Mucosa of rectum (tissue), 2 donors: Measurements from ENCODE around the gene CHN2.

Source experiments
- H3K27ac ChIP-seq, 2 donors: one replicate each; pipeline ENCODE4 v1.7.0; 2013; ENCODE audit warnings: inconsistent platforms in 2 of 2, low read depth in 2 of 2, low read length in 2 of 2
- H3K27me3 ChIP-seq, 2 donors: one replicate each; pipeline ENCODE4 v1.7.0; 2013; ENCODE audit warnings: low read length in 2 of 2; ENCODE audit not compliant: control insufficient read depth in 2 of 2, insufficient read depth in 2 of 2
- H3K36me3 ChIP-seq, 2 donors: one replicate each; pipeline ENCODE4 v1.7.0; 2013; ENCODE audit warnings: low read length in 2 of 2; ENCODE audit not compliant: control insufficient read depth in 2 of 2, insufficient read depth in 2 of 2
- H3K4me1 ChIP-seq, 2 donors: one replicate each; pipeline ENCODE4 v1.7.0; 2013; ENCODE audit warnings: low read length in 2 of 2, mild to moderate bottlenecking in 1 of 2; ENCODE audit not compliant: control insufficient read depth in 2 of 2, insufficient read depth in 2 of 2
- H3K4me3 ChIP-seq, 2 donors: one replicate each; pipeline ENCODE4 v1.7.0; 2013; ENCODE audit warnings: low read length in 2 of 2
- H3K9ac ChIP-seq, 2 donors: one replicate each; pipeline ENCODE4 v1.7.0; 2013; ENCODE audit warnings: low read length in 2 of 2, low read depth in 1 of 2, mild to moderate bottlenecking in 1 of 2
- H3K9me3 ChIP-seq, 2 donors: one replicate each; pipeline ENCODE4 v1.7.0; 2013; ENCODE audit warnings: low read length in 2 of 2; ENCODE audit not compliant: control insufficient read depth in 2 of 2
- donor health status: healthy.
- donor health status: Normal muscosa, but diverticular disease.

CHN2 gene

DNA sequence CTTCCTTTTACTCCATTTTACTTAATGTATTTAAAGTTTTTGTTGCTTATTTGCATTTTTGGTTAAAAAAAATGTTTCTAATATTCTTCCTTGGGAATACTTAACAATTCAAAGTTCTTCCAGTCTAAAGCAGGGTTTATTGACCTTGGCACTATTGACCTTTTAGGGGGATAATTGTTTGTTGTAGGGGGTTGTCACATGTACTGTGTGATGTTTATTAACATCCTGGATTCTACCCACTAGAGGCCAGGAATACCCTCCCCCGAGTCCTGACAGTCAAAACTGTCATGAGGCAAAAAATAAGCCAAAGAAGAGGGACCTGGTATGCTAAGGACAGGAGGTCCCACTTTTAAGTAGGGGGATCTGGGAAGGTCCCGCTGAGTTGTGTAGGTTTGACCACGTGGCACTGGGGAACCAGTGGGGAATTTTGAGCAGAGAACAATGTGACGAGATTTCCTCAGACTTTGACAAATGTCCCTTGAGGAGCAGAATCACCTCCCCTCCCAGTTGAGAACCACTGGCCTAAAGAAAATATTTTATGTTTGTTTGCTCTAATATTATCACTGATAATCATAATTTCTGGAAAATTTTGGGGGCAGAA is 190.7 kb downstream of the CHN2 start:
- H3K9ac ChIP-seq: no peak overlapping the region

GRCh38 chr7:29386196-29386765 is 191.7 kb downstream of the CHN2 start:
- Histone ChIP-seq H3K36me3 (no peaks in the 10 kb centered on the region), H3K9ac (no peak overlapping the region), H3K9me3 (no peaks in the 10 kb centered on the region), H3K27me3 (no peaks in the 10 kb centered on the region), H3K4me1 (no peaks in the 10 kb centered on the region), H3K27ac (no peak overlapping the region), H3K4me3 (no peak overlapping the region)

More for the DNA sequence above, 190.7 kb downstream of the CHN2 start:
- Histone ChIP-seq H3K9me3 (no peaks in the 10 kb centered on the region), H3K27ac (no peak overlapping the region), H3K4me1 (no peaks in the 10 kb centered on the region), H3K36me3 (no peaks in the 10 kb centered on the region), H3K4me3 (no peak overlapping the region), H3K27me3 (no peaks in the 10 kb centered on the region)

GRCh38 chr7:29391262-29391661 is 196.7 kb downstream of the CHN2 start:
- H3K9ac ChIP-seq: no peak overlapping the region
- H3K27ac ChIP-seq: no peak overlapping the region
- no peaks in the 10 kb centered on the region for H3K4me1 ChIP-seq
- H3K4me3 ChIP-seq: no peak overlapping the region
- H3K27me3 ChIP-seq: no peaks in the 10 kb centered on the region
- H3K36me3 ChIP-seq: no peaks in the 10 kb centered on the region
- no peaks in the 10 kb centered on the region for H3K9me3 ChIP-seq

- Histone ChIP-seq H3K9me3 (no peaks in the 10 kb centered on the region), H3K36me3 (peaks cover 4 to 6% of the 10 kb centered on the region in 2 donors), H3K27me3 (no peaks in the 10 kb centered on the region), H3K9ac (no peak overlapping the region), H3K4me3 (no peak overlapping the region), H3K27ac (no peak overlapping the region), H3K4me1 (no peaks in the 10 kb centered on the region)
Observed at GRCh38 chr7:29394321-29394720, 199.7 kb downstream of the CHN2 start.

DNA sequence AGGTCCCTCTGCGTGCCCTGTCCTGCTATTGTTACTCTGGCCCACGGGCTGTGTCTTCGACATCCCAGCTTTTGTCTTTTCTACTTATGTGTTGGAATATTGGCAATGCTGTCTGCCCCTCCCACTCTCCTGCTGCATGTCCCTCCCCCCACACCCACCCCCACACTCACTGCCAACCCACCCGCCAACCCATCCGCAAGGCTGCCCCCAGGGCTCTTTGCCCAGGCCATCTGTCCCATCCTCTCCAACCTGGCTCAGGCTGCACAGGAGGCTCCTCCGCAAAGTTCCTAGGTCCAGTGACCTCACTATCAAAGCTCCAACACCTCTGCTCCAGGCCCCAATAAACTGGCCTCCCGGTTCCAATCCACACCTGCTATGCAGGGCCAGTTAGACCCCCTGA is 202.0 kb downstream of the CHN2 start:
- Histone ChIP-seq H3K27ac (no peak overlapping the region), H3K4me3 (no peak overlapping the region), H3K9ac (no peak overlapping the region), H3K36me3 (peaks cover 15 to 16% of the 10 kb centered on the region in 2 donors), H3K9me3 (no peaks in the 10 kb centered on the region), H3K27me3 (no peaks in the 10 kb centered on the region), H3K4me1 (no peaks in the 10 kb centered on the region)

GRCh38 chr7:29397398-29397797 is 202.8 kb downstream of the CHN2 start:
- peaks cover 15 to 18% of the 10 kb centered on the region in 2 donors for H3K36me3 ChIP-seq
- no peaks in the 10 kb centered on the region for H3K9me3 ChIP-seq
- H3K27ac ChIP-seq: no peak overlapping the region
- no peak overlapping the region for H3K9ac ChIP-seq
- no peak overlapping the region for H3K4me3 ChIP-seq
- H3K27me3 ChIP-seq: no peaks in the 10 kb centered on the region
- no peaks in the 10 kb centered on the region for H3K4me1 ChIP-seq

GRCh38 chr7:29398011-29398410 is 203.4 kb downstream of the CHN2 start:
- Histone ChIP-seq H3K9me3 (no peaks in the 10 kb centered on the region), H3K4me3 (no peak overlapping the region), H3K27ac (no peak overlapping the region), H3K36me3 (peaks cover 15 to 18% of the 10 kb centered on the region in 2 donors), H3K9ac (no peak overlapping the region), H3K27me3 (no peaks in the 10 kb centered on the region), H3K4me1 (no peaks in the 10 kb centered on the region)

DNA sequence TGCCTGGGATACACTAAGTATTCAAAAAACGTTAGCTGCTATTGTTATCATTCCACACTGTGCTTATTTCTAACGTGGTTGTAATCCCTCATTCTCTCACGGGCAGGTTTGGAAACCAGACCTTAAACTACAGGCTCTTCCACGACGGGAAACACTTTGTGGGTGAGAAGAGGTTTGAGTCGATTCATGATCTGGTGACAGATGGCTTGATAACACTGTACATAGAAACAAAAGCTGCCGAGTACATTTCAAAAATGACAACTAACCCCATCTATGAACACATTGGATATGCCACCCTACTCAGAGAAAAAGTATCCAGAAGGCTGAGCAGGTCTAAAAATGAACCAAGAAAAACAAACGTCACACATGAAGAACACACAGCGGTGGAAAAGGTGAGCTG is 205.9 kb downstream of the CHN2 start:
- Histone ChIP-seq H3K9ac (no peak overlapping the region), H3K9me3 (no peaks in the 10 kb centered on the region), H3K27me3 (no peaks in the 10 kb centered on the region), H3K4me1 (no peaks in the 10 kb centered on the region), H3K27ac (no peak overlapping the region), H3K36me3 (peaks cover 15 to 18% of the 10 kb centered on the region in 2 donors), H3K4me3 (no peak overlapping the region)

- Histone ChIP-seq H3K4me1 (peaks cover 0 to 4% of the 10 kb centered on the region in 2 donors), H3K9ac (no peak overlapping the region), H3K27ac (no peak overlapping the region), H3K27me3 (no peaks in the 10 kb centered on the region), H3K9me3 (no peaks in the 10 kb centered on the region), H3K36me3 (peaks cover 15 to 18% of the 10 kb centered on the region in 2 donors), H3K4me3 (no peak overlapping the region)
Observed at GRCh38 chr7:29401769-29402168, 207.2 kb downstream of the CHN2 start.

- H3K9me3 ChIP-seq: no peaks in the 10 kb centered on the region
- H3K27me3 ChIP-seq: no peaks in the 10 kb centered on the region
- no peak overlapping the region for H3K27ac ChIP-seq
- H3K4me3 ChIP-seq: no peak overlapping the region
- peaks cover 0 to 2% of the 10 kb centered on the region in 2 donors for H3K36me3 ChIP-seq
- H3K4me1 ChIP-seq: peaks cover 0 to 4% of the 10 kb centered on the region in 2 donors
- H3K9ac ChIP-seq: no peak overlapping the region
Observed at GRCh38 chr7:29405891-29406290, 211.3 kb downstream of the CHN2 start.
